Measurements from ENCODE around the gene GPR62. TPM values are rescaled to one million over a fixed set of nuclear protein-coding genes. Genes with fewer than 3 reads are reported as not detected.

The GPR62 gene
- total RNA-seq, 2 donors from 2014 or later = not detected

- Histone ChIP-seq H3K36me3 (no peaks in the 10 kb centered on the region), H3K4me3 (no peak overlapping the region), H3K4me1 (peaks cover 9% of the 10 kb centered on the region), H3K27ac (no peak overlapping the region), H3K9ac (ENCODE audit: low read depth in 2 of 2, low read length in 2 of 2) (no peak overlapping the region), H3K27me3 (no peaks in the 10 kb centered on the region), H3K9me3 (no peaks in the 10 kb centered on the region)
- TF ChIP-seq, protein P1, sequence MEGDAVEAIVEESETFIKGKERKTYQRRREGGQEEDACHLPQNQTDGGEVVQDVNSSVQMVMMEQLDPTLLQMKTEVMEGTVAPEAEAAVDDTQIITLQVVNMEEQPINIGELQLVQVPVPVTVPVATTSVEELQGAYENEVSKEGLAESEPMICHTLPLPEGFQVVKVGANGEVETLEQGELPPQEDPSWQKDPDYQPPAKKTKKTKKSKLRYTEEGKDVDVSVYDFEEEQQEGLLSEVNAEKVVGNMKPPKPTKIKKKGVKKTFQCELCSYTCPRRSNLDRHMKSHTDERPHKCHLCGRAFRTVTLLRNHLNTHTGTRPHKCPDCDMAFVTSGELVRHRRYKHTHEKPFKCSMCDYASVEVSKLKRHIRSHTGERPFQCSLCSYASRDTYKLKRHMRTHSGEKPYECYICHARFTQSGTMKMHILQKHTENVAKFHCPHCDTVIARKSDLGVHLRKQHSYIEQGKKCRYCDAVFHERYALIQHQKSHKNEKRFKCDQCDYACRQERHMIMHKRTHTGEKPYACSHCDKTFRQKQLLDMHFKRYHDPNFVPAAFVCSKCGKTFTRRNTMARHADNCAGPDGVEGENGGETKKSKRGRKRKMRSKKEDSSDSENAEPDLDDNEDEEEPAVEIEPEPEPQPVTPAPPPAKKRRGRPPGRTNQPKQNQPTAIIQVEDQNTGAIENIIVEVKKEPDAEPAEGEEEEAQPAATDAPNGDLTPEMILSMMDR (IDR thresholded peaks at IDR 0.05) = no peak
- intact Hi-C loops (cut with DNase I) = no loop called here
- no peak for DNase-seq
Observed at GRCh38 chr3:51937611-51938450, 17.4 kb upstream of the GPR62 start.

DNA sequence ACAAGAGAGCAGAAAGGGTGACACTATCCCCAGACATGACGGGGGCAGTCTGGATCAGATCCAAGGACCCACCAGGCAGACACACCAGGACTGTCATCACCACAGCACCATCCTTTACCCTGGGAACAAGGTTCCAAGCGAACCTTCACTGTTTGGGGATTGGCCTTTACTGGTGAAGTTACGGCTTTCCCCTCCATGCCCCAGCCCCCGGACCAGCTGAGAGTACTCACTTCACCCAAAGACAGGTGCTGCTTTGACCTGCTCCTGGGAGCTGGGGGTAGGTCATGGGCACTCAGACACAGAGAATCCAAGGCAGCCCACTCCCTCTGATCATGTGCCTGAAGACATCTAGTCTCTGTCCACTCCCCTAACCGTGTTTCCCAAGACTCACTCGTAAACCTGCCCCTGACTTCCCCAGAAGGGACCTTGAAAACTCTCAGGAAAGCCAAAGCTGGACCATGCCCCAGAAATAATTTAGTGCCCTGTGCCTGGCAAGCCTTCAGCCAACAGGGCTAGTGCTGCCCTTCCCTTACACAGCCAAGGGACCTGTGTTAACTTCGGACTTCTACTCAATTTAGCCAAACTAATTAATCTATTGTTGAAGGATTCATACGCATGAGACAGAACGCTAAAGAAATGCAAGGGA is 16.3 kb upstream of the GPR62 start:
- Histone ChIP-seq H3K4me1 (peaks cover 13% of the 10 kb centered on the region), H3K36me3 (no peaks in the 10 kb centered on the region), H3K9me3 (no peaks in the 10 kb centered on the region), H3K27me3 (no peaks in the 10 kb centered on the region), H3K4me3 (no peak overlapping the region), H3K9ac (ENCODE audit: low read depth in 2 of 2, low read length in 2 of 2) (no peak overlapping the region), H3K27ac (no peak overlapping the region)
- TF ChIP-seq, protein P1 (IDR thresholded peaks at IDR 0.05) = no peak
- intact Hi-C loops (cut with DNase I) = no loop called here
- no peak for DNase-seq

GRCh38 chr3:51940648-51941462 is 14.3 kb upstream of the GPR62 start:
- TF ChIP-seq, protein P1 (IDR thresholded peaks at IDR 0.05) = no peak
- DNase-seq = peak; percentile 17
- Histone ChIP-seq H3K4me3 (peak overlapping the region; percentile 82), H3K36me3 (no peaks in the 10 kb centered on the region), H3K9ac (ENCODE audit: low read depth in 2 of 2, low read length in 2 of 2) (peak overlapping the region; percentile 48 to 64), H3K27me3 (no peaks in the 10 kb centered on the region), H3K4me1 (peaks cover 13% of the 10 kb centered on the region), H3K27ac (peak overlapping the region; percentile 30), H3K9me3 (no peaks in the 10 kb centered on the region)
- intact Hi-C loops (cut with DNase I) = loop anchor here (5.0 kb wide), 1 partner anchor 186 kb away; no protein-coding TSS in a partner anchor

DNA sequence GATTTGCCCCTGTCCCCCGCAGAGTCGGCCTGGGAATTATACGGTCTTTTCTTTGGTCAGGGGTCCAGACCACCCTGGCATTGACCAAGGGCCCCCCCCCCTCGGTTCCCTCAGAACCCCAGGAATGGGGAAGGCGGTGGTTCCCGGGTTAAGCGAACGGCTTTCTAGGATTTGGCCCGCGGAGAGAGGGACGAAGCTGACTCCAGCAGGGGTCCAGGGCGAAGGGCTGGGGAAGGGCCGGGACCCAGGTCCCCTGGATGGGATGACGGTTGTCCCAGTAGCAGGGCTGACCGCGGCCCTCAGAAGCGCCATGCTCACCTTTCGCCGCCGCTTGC is 13.8 kb upstream of the GPR62 start:
- DNase-seq = no peak
- Histone ChIP-seq H3K9ac (ENCODE audit: low read depth in 2 of 2, low read length in 2 of 2) (peak overlapping the region; percentile 48 to 64), H3K27me3 (no peaks in the 10 kb centered on the region), H3K9me3 (no peaks in the 10 kb centered on the region), H3K4me3 (peak overlapping the region; percentile 82), H3K4me1 (peaks cover 13% of the 10 kb centered on the region), H3K36me3 (no peaks in the 10 kb centered on the region), H3K27ac (peak overlapping the region; percentile 30)
- TF ChIP-seq, protein P1 (IDR thresholded peaks at IDR 0.05) = no peak
- intact Hi-C loops (cut with DNase I) = loop anchor here (5.0 kb wide), 1 partner anchor 186 kb away; no protein-coding TSS in a partner anchor

Data from colonic mucosa (tissue), 4 donors.